Measurements from ENCODE around the gene BNIP3. TPM values are rescaled to one million over a fixed set of nuclear protein-coding genes. Genes with fewer than 3 reads are reported as not detected.

Gene BNIP3
- total and polyA plus RNA-seq, 2 of the 13 experiments (the other 11 are each of a cell fraction or from before 2014, with no cell fraction given): 73.7 to 223 TPM

DNA sequence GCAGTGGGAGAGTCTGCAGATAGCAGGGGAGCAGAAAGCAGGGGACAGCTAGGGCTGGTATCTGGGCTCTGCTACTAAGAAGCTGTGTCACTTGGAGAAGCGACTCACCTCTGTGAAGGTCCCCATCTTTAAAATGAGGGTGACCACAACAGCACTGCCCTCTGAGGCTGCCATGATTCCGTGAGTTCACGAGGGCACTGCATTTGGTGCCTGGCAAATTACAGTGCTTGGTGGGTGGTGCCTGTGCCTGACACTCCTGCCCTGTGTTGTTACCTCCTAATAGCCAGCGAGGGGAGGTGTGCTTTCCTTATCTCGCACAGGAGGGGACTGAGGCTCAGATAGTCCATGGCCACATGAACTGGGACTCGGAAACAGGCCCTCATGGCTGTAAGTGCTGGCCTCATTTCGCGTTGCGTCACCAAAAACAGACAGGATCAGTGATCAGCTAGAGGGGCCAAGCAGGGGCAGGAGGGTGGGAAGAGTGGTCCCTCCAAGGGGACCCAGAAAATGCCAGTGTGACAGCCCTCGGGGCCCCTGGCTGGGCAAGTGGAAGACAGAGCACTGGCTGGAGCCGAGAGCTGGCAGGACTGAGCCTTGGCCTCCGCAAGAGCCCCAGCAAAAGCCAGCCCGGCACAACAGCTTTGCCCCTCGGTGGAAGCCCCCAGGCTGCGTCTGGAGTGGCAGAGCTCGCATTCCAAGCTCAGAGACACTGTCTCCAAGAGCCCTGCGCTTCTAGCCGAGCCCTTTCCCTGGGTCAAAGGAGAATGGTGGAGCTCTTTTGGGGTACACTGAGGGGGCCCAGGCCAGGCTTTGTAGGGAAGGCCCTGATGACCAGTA lies 17.3 kb upstream of the BNIP3 start (continued):
- no peak for TF ChIP-seq ZNF709 (CRISPR knock-in tag; IDR thresholded peaks at IDR 0.05)
- TF ChIP-seq, protein P1, sequence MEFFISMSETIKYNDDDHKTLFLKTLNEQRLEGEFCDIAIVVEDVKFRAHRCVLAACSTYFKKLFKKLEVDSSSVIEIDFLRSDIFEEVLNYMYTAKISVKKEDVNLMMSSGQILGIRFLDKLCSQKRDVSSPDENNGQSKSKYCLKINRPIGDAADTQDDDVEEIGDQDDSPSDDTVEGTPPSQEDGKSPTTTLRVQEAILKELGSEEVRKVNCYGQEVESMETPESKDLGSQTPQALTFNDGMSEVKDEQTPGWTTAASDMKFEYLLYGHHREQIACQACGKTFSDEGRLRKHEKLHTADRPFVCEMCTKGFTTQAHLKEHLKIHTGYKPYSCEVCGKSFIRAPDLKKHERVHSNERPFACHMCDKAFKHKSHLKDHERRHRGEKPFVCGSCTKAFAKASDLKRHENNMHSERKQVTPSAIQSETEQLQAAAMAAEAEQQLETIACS (CRISPR knock-in tag; IDR thresholded peaks at IDR 0.05): no peak
- 0 out of 2 replicates have a peak, but pooled peaks have one; percentile 1 for TF ChIP-seq ZSCAN9 (CRISPR knock-in tag; IDR thresholded peaks at IDR 0.05; ENCODE audit: borderline replicate concordance)
- TF ChIP-seq ZSCAN21 (CRISPR knock-in tag; IDR thresholded peaks at IDR 0.05; ENCODE audit: borderline replicate concordance): no peak
- no peak for TF ChIP-seq NCOA1 (CRISPR knock-in tag; IDR thresholded peaks at IDR 0.05)
- peak; percentile 4; the same call in 1 of the 2 replicates for TF ChIP-seq FOXK1 (CRISPR knock-in tag; IDR thresholded peaks at IDR 0.05; ENCODE audit: borderline replicate concordance, low read depth)
- 0 out of 2 replicates have a peak, but pooled peaks have one; percentile 15 for TF ChIP-seq ZNF607 (CRISPR knock-in tag; IDR thresholded peaks at IDR 0.05; ENCODE audit: borderline replicate concordance)
- TF ChIP-seq, protein P2, sequence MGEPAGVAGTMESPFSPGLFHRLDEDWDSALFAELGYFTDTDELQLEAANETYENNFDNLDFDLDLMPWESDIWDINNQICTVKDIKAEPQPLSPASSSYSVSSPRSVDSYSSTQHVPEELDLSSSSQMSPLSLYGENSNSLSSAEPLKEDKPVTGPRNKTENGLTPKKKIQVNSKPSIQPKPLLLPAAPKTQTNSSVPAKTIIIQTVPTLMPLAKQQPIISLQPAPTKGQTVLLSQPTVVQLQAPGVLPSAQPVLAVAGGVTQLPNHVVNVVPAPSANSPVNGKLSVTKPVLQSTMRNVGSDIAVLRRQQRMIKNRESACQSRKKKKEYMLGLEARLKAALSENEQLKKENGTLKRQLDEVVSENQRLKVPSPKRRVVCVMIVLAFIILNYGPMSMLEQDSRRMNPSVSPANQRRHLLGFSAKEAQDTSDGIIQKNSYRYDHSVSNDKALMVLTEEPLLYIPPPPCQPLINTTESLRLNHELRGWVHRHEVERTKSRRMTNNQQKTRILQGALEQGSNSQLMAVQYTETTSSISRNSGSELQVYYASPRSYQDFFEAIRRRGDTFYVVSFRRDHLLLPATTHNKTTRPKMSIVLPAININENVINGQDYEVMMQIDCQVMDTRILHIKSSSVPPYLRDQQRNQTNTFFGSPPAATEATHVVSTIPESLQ (CRISPR knock-in tag; conservative IDR thresholded peaks at IDR 0.05): no peak
- TF ChIP-seq MED13 (CRISPR knock-in tag; IDR thresholded peaks at IDR 0.05): no peak
- TF ChIP-seq MXD4 (CRISPR knock-in tag; IDR thresholded peaks at IDR 0.05): peak; percentile 13; the same call in 1 of the 2 replicates
- TF ChIP-seq HES4 (CRISPR knock-in tag; IDR thresholded peaks at IDR 0.05; ENCODE audit: borderline replicate concordance): peak; percentile 10; the same call in 1 of the 2 replicates
- TF ChIP-seq, protein P3, sequence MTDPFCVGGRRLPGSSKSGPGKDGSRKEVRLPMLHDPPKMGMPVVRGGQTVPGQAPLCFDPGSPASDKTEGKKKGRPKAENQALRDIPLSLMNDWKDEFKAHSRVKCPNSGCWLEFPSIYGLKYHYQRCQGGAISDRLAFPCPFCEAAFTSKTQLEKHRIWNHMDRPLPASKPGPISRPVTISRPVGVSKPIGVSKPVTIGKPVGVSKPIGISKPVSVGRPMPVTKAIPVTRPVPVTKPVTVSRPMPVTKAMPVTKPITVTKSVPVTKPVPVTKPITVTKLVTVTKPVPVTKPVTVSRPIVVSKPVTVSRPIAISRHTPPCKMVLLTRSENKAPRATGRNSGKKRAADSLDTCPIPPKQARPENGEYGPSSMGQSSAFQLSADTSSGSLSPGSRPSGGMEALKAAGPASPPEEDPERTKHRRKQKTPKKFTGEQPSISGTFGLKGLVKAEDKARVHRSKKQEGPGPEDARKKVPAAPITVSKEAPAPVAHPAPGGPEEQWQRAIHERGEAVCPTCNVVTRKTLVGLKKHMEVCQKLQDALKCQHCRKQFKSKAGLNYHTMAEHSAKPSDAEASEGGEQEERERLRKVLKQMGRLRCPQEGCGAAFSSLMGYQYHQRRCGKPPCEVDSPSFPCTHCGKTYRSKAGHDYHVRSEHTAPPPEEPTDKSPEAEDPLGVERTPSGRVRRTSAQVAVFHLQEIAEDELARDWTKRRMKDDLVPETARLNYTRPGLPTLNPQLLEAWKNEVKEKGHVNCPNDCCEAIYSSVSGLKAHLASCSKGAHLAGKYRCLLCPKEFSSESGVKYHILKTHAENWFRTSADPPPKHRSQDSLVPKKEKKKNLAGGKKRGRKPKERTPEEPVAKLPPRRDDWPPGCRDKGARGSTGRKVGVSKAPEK (CRISPR knock-in tag; IDR thresholded peaks at IDR 0.05; ENCODE audit: borderline replicate concordance): 0 out of 2 replicates have a peak, but pooled peaks have one; percentile 21
- TF ChIP-seq NR2F6 (IDR thresholded peaks at IDR 0.05): no peak
- 0 out of 2 replicates have a peak, but pooled peaks have one; percentile 1 for TF ChIP-seq NR2F6 (CRISPR knock-in tag; IDR thresholded peaks at IDR 0.05)
- TF ChIP-seq TRIM24 (CRISPR knock-in tag; IDR thresholded peaks at IDR 0.05): no peak
- TF ChIP-seq HDAC2 (CRISPR knock-in tag; IDR thresholded peaks at IDR 0.05): no peak
- TF ChIP-seq, protein P4, sequence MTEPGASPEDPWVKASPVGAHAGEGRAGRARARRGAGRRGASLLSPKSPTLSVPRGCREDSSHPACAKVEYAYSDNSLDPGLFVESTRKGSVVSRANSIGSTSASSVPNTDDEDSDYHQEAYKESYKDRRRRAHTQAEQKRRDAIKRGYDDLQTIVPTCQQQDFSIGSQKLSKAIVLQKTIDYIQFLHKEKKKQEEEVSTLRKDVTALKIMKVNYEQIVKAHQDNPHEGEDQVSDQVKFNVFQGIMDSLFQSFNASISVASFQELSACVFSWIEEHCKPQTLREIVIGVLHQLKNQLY (CRISPR knock-in tag; IDR thresholded peaks at IDR 0.05): no peak
- TF ChIP-seq SMYD3 (CRISPR knock-in tag; IDR thresholded peaks at IDR 0.05): no peak
- no peak for TF ChIP-seq ARNTL (CRISPR knock-in tag; IDR thresholded peaks at IDR 0.05)
- TF ChIP-seq, protein P5, sequence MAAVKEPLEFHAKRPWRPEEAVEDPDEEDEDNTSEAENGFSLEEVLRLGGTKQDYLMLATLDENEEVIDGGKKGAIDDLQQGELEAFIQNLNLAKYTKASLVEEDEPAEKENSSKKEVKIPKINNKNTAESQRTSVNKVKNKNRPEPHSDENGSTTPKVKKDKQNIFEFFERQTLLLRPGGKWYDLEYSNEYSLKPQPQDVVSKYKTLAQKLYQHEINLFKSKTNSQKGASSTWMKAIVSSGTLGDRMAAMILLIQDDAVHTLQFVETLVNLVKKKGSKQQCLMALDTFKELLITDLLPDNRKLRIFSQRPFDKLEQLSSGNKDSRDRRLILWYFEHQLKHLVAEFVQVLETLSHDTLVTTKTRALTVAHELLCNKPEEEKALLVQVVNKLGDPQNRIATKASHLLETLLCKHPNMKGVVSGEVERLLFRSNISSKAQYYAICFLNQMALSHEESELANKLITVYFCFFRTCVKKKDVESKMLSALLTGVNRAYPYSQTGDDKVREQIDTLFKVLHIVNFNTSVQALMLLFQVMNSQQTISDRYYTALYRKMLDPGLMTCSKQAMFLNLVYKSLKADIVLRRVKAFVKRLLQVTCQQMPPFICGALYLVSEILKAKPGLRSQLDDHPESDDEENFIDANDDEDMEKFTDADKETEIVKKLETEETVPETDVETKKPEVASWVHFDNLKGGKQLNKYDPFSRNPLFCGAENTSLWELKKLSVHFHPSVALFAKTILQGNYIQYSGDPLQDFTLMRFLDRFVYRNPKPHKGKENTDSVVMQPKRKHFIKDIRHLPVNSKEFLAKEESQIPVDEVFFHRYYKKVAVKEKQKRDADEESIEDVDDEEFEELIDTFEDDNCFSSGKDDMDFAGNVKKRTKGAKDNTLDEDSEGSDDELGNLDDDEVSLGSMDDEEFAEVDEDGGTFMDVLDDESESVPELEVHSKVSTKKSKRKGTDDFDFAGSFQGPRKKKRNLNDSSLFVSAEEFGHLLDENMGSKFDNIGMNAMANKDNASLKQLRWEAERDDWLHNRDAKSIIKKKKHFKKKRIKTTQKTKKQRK (IDR thresholded peaks at IDR 0.05; ENCODE audit: low read length): no peak

All from HepG2 (cell line).